HL-60 (cell line): ENCODE data around the gene DHX36.

ENCODE experiments used
- DNase-seq, 2 experiments: peaks; one replicate each; pipeline ENCODE4 v3.0.0-alpha.2; 2010 to 2020; ENCODE audit warnings: low read depth in 1 of 2, low spot score in 1 of 2
- H3K27ac ChIP-seq: fragments of 250-450 bp; sonication (Bioruptor Pico); replicated peaks from 2 replicates; pipeline ENCODE4 v1.5.1; 2020; ENCODE audit warnings: mild to moderate bottlenecking, moderate library complexity
- H3K27me3 ChIP-seq: fragments of 250-450 bp; sonication (Bioruptor Pico); 2 replicates; pipeline ENCODE4 v1.5.1; 2021; ENCODE audit warnings: mild to moderate bottlenecking, moderate library complexity; ENCODE audit not compliant: insufficient read depth, poor library complexity, severe bottlenecking
- H3K4me3 ChIP-seq: replicated peaks from 2 replicates; pipeline ENCODE4 v1.5.1; 2011; ENCODE audit warnings: mild to moderate bottlenecking, control low read depth, low read length; ENCODE audit not compliant: insufficient read depth
- GABPA ChIP-seq: IDR thresholded peaks from 2 replicates; pipeline ENCODE4 v1.6.1; 2012; ENCODE audit warnings: low read depth
- POLR2AphosphoS5 ChIP-seq: IDR thresholded peaks from 2 replicates; pipeline ENCODE4 v1.6.1; 2012; ENCODE audit warnings: low read depth
- SPI1 ChIP-seq: IDR thresholded peaks from 2 replicates; pipeline ENCODE4 v1.6.1; 2012; ENCODE audit warnings: low read depth, mild to moderate bottlenecking, borderline replicate concordance
- TF ChIP-seq, protein P1 (sequence below): IDR thresholded peaks from one replicate; pipeline ENCODE4 v1.5.1; 2011; ENCODE audit warnings: low read length, control low read depth, inconsistent platforms; ENCODE audit not compliant: insufficient read depth
- TF ChIP-seq, protein P2 (sequence below): IDR thresholded peaks from 2 replicates; pipeline ENCODE4 v1.6.1; 2012; ENCODE audit warnings: low read depth; ENCODE audit not compliant: insufficient replicate concordance

The DHX36 gene

DNA sequence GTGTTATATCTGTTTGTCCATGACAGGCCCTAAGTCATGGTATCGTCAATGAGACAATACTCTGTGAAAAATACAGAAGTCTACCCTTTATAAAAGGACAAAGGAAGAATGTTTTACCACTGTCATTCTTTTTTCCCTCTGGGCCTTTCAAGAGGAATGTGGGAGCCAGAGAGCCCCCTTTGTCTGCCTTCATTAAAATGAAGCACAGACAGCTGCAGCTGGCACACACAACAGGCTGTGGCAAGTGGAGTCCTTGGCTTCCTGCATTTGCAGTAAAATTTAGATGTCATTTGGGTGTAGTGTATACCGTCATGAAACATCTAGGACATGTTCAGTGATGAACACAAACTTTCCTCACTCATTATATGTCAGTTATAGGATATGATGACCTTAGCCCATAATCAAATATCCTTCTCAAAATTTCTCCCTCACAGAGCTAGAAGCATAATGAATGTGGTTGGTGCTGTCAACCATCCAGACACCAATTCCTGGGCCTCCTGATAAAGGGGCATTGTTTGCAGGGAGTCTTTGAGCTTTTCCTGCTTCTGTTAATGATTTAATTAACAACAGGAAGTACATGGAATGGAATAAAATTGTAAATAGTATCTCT, 76.4 kb downstream of the DHX36 start:
- Histone ChIP-seq H3K27ac (no peak overlapping the region), H3K27me3 (no peaks in the 10 kb centered on the region), H3K4me3 (no peak overlapping the region)
- TF ChIP-seq, protein P1, sequence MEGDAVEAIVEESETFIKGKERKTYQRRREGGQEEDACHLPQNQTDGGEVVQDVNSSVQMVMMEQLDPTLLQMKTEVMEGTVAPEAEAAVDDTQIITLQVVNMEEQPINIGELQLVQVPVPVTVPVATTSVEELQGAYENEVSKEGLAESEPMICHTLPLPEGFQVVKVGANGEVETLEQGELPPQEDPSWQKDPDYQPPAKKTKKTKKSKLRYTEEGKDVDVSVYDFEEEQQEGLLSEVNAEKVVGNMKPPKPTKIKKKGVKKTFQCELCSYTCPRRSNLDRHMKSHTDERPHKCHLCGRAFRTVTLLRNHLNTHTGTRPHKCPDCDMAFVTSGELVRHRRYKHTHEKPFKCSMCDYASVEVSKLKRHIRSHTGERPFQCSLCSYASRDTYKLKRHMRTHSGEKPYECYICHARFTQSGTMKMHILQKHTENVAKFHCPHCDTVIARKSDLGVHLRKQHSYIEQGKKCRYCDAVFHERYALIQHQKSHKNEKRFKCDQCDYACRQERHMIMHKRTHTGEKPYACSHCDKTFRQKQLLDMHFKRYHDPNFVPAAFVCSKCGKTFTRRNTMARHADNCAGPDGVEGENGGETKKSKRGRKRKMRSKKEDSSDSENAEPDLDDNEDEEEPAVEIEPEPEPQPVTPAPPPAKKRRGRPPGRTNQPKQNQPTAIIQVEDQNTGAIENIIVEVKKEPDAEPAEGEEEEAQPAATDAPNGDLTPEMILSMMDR: no peak
- TF ChIP-seq SPI1 (no peak), POLR2AphosphoS5 (no peak), GABPA (no peak)
- TF ChIP-seq, protein P2, sequence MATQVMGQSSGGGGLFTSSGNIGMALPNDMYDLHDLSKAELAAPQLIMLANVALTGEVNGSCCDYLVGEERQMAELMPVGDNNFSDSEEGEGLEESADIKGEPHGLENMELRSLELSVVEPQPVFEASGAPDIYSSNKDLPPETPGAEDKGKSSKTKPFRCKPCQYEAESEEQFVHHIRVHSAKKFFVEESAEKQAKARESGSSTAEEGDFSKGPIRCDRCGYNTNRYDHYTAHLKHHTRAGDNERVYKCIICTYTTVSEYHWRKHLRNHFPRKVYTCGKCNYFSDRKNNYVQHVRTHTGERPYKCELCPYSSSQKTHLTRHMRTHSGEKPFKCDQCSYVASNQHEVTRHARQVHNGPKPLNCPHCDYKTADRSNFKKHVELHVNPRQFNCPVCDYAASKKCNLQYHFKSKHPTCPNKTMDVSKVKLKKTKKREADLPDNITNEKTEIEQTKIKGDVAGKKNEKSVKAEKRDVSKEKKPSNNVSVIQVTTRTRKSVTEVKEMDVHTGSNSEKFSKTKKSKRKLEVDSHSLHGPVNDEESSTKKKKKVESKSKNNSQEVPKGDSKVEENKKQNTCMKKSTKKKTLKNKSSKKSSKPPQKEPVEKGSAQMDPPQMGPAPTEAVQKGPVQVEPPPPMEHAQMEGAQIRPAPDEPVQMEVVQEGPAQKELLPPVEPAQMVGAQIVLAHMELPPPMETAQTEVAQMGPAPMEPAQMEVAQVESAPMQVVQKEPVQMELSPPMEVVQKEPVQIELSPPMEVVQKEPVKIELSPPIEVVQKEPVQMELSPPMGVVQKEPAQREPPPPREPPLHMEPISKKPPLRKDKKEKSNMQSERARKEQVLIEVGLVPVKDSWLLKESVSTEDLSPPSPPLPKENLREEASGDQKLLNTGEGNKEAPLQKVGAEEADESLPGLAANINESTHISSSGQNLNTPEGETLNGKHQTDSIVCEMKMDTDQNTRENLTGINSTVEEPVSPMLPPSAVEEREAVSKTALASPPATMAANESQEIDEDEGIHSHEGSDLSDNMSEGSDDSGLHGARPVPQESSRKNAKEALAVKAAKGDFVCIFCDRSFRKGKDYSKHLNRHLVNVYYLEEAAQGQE: no peak
- no peak for DNase-seq

DNA sequence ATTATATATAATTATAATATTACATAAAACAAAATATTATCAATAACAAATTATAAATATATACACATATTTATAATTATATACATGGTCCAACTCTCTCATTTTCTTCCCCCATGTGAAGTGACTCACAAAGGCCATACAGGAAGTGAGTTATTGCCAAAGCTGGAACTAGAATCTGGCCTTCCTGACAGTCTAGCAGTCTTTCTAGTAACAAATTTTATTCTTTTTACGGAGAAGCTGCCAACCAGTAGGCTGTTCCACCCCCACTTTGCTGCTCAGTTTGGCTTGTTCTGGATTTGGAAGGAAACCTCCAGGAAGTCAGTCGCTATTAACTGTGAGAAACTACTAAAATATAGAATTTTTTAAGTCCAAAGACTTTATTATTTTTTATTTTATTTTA, 79.6 kb downstream of the DHX36 start:
- H3K4me3 ChIP-seq: no peak overlapping the region
- no peak for TF ChIP-seq GABPA
- TF ChIP-seq SPI1: no peak
- TF ChIP-seq, protein P1: no peak
- TF ChIP-seq, protein P2: no peak
- TF ChIP-seq POLR2AphosphoS5: no peak
- H3K27ac ChIP-seq: no peak overlapping the region
- no peak for DNase-seq
- no peaks in the 10 kb centered on the region for H3K27me3 ChIP-seq

DNA sequence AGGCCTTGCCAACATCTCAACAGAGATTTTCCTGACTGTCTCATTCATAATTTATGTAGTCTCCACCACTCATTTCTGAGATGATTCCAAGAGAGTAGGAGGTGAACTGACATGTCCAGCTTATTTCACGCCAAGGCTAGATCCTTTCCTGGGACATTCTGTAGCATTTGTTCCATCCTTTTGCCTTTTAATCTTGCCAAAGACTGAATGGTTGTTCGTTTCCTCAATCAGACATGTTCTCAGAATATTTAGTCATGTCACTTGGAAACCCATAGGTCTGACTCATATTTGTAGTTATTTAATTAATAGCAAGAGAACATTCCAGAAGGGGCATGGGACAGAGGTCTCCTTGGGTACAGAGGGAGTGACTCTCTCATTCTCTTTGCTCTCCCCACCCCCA, 80.9 kb downstream of the DHX36 start:
- H3K27ac ChIP-seq: no peak overlapping the region
- H3K4me3 ChIP-seq: no peak overlapping the region
- no peaks in the 10 kb centered on the region for H3K27me3 ChIP-seq
- no peak for DNase-seq
- TF ChIP-seq POLR2AphosphoS5: no peak

DNA sequence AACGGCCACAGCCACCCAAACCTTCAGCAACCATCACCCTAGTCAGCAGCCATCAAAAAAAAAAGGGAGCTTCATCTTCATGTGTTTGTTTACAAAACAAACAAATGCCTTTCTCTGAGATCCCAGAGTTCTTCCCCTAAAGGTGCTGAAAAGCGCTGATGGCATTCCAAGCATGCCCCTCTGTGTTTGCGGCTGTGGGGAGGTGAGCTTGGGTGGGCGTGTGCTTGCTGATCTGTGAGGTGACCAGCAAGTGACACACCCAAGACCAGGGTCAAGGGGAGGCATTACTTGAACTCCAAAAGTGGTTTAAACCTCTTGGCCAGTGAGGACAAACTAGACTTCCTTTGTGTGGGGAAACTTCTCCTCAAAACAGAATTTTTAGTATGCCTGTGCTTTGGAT, 81.5 kb downstream of the DHX36 start:
- Histone ChIP-seq H3K27ac (no peak overlapping the region), H3K4me3 (no peak overlapping the region), H3K27me3 (no peaks in the 10 kb centered on the region)
- no peak for TF ChIP-seq POLR2AphosphoS5
- DNase-seq: no peak

DNA sequence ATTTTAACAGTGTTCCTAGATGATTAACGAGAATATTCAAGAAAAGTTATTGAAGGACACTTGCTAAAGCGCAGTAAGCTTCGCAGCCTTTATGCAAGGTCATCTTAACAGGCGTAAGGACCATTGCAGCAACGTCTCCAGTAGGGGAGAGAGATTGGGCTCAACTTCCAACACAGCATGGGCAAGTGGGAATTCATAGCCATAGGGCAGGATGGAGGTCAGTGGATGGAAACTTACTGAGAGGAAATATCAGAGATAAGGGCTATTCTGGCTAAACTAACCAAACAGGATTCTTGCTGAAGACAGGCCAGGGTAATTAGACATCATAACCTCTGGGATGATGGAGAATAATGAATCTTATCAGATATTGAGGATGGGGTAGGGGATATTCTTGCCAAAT, 82.8 kb downstream of the DHX36 start:
- TF ChIP-seq, protein P1: no peak
- TF ChIP-seq GABPA: no peak
- no peaks in the 10 kb centered on the region for H3K27me3 ChIP-seq
- DNase-seq: no peak
- no peak overlapping the region for H3K4me3 ChIP-seq
- H3K27ac ChIP-seq: no peak overlapping the region
